K562 (cell line): ENCODE results near the gene STUM. TPM values are rescaled to one million over a fixed set of nuclear protein-coding genes. Genes with fewer than 3 reads are reported as not detected.

Source experiments
- AFF1 ChIP-seq, 2 experiments: fragments of 450-650 bp; IDR thresholded peaks; 2 replicates each; pipeline ENCODE4 v1.6.1; 2018; ENCODE audit warnings: mild to moderate bottlenecking in 2 of 2, low read depth in 1 of 2; ENCODE audit not compliant: partially characterized antibody in 2 of 2
- EZH2 ChIP-seq: IDR thresholded peaks from 2 replicates; pipeline ENCODE4 v1.6.1; 2012; ENCODE audit warnings: low read depth, mild to moderate bottlenecking, inconsistent platforms, low read length, borderline replicate concordance
- GABPB1 ChIP-seq: sonication (generic); formaldehyde crosslinking; IDR thresholded peaks from 2 replicates; pipeline ENCODE4 v1.8.0; 2022; ENCODE audit warnings: mild to moderate bottlenecking, missing genetic modification reagents
- JUNB ChIP-seq: fragments of 450-650 bp; formaldehyde crosslinking; conservative IDR thresholded peaks from 2 replicates; pipeline ENCODE4 v1.4.0; 2020; ENCODE audit warnings: mild to moderate bottlenecking
- SMC3 ChIP-seq: conservative IDR thresholded peaks from 2 replicates; pipeline ENCODE4 v1.6.1; 2011; ENCODE audit warnings: low read depth, low read length, improper control_type of control experiment; ENCODE audit not compliant: insufficient read depth
- SRSF9 ChIP-seq: fragments of 200-400 bp; formaldehyde crosslinking; IDR thresholded peaks from 2 replicates; pipeline ENCODE4 v1.6.1; 2017; ENCODE audit warnings: low read depth, low read length, borderline replicate concordance
- STAG1 ChIP-seq: sonication (generic); formaldehyde crosslinking; IDR thresholded peaks from 2 replicates; pipeline ENCODE4 v1.5.0; 2020; ENCODE audit warnings: missing genetic modification reagents, borderline replicate concordance
- TAF9B ChIP-seq: fragments of 450-650 bp; IDR thresholded peaks from 2 replicates; pipeline ENCODE4 v1.6.1; 2018; ENCODE audit warnings: mild to moderate bottlenecking; ENCODE audit not compliant: partially characterized antibody
- ZNF197 ChIP-seq: fragments of 200-800 bp; sonication (Bioruptor generic); IDR thresholded peaks from 2 replicates; pipeline ENCODE4 v1.6.1; 2016; ENCODE audit warnings: low read depth, missing genetic modification characterization, missing compliant biosample characterization
- ZNF232 ChIP-seq: sonication (generic); formaldehyde crosslinking; IDR thresholded peaks from 2 replicates; pipeline ENCODE4 v1.8.0; 2022; ENCODE audit warnings: mild to moderate bottlenecking, missing genetic modification reagents
- ZNF3 ChIP-seq: fragments of 250-450 bp; sonication (Bioruptor Pico); IDR thresholded peaks from 2 replicates; pipeline ENCODE4 v1.5.0; 2021; ENCODE audit warnings: mild to moderate bottlenecking, moderate library complexity
- ZNF408 ChIP-seq: fragments of 250-450 bp; sonication (Bioruptor Pico); IDR thresholded peaks from 2 replicates; pipeline ENCODE4 v1.4.0; 2020; ENCODE audit warnings: low read depth, mild to moderate bottlenecking, moderate library complexity
- polyA plus RNA-seq, 8 experiments: library from polyadenylated mRNA; depleted of rRNA in 4 of 8; stranded (reverse) in 5 of 8; unstranded in 3 of 8; fragments of >200 nt; fragmentation: Nextera tagmentation in 2 of 8; fragmentation: Illumina TruSeq in 1 of 8; extraction: Ambion mirVana in 2 of 8; extraction: Trizol in 1 of 8; gene quantifications; 2 replicates each; pipeline versions ENCODE4 v1.2.1 to v1.2.3, GENCODE V29; 2011 to 2014; ENCODE audit warnings: inconsistent platforms in 1 of 8, missing spikeins in 1 of 8
- total RNA-seq, 7 experiments: library from RNA; depleted of rRNA in 6 of 7; stranded (reverse); fragments of >200 nt in 6 of 7; fragmentation: Illumina TruSeq in 2 of 7; extraction: Trizol in 2 of 7; gene quantifications; 2 replicates each; pipeline versions ENCODE4 v1.2.1 to v1.2.3, GENCODE V29; 2011 to 2021; ENCODE audit warnings: low replicate concordance in 1 of 7
- TF ChIP-seq, protein P1 (sequence below): fragments of 450-650 bp; formaldehyde crosslinking; IDR thresholded peaks from 2 replicates; pipeline ENCODE4 v1.4.0; 2020; ENCODE audit warnings: mild to moderate bottlenecking, moderate library complexity
- TF ChIP-seq, protein P2 (sequence below): fragments of 250-450 bp; sonication (Bioruptor Pico); IDR thresholded peaks from 2 replicates; pipeline ENCODE4 v1.5.1; 2021; ENCODE audit warnings: mild to moderate bottlenecking
- TF ChIP-seq, protein P3 (sequence below): fragments of 250-450 bp; sonication (Bioruptor Pico); IDR thresholded peaks from 2 replicates; pipeline ENCODE4 v1.8.0; 2022; ENCODE audit warnings: moderate library complexity, mild to moderate bottlenecking, inconsistent platforms
- TF ChIP-seq, protein P4 (sequence below): sonication (generic); IDR thresholded peaks from 2 replicates; pipeline ENCODE4 v1.6.1; 2016
- TF ChIP-seq, protein P5 (sequence below): fragments of 250-450 bp; sonication (Bioruptor Pico); IDR thresholded peaks from 2 replicates; pipeline ENCODE4 v1.4.0; 2020

Gene STUM
- total and polyA plus RNA-seq, 9 of the 15 experiments (the other 6 are each of a cell fraction or from before 2014, with no cell fraction given): not detected

DNA sequence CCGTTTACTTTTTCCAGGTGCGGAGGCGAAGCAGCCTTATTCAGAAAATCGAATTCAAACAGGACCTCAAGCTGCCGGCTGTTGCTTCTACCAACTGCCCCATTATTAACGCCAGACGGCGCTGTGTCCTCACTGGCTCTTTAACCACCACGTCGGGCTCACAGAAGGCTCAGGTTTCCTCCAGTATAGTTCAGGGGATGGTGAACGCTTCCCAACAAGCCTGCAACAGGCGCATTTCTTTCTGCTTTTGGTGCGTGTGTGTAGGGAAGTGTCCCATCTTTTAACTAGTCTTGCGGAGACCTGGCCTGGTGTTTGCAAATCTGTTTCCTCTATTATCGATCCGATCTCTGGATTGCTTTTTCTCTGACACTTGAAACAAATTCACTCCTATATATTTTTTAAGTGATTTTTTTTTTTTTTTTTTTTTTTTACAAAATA is 791 bp upstream of the STUM start (continued):
- TF ChIP-seq ZNF408 (no peak), ZNF3 (CRISPR knock-in tag) (no peak), SMC3 (peak; percentile 87), ZNF232 (CRISPR knock-in tag) (no peak), STAG1 (CRISPR knock-in tag) (peak; percentile 78; the same call in 1 of the 2 replicates), EZH2 (no peak), TAF9B (no peak), AFF1 (IDR thresholded peaks at IDR 0.05; ENCODE audit: low read depth in 1 of 2, partially characterized antibody in 2 of 2) (no peak), ZNF197 (CRISPR knock-in tag) (no peak), GABPB1 (CRISPR knock-in tag) (no peak), JUNB (no peak), SRSF9 (no peak)
- TF ChIP-seq, protein P1, sequence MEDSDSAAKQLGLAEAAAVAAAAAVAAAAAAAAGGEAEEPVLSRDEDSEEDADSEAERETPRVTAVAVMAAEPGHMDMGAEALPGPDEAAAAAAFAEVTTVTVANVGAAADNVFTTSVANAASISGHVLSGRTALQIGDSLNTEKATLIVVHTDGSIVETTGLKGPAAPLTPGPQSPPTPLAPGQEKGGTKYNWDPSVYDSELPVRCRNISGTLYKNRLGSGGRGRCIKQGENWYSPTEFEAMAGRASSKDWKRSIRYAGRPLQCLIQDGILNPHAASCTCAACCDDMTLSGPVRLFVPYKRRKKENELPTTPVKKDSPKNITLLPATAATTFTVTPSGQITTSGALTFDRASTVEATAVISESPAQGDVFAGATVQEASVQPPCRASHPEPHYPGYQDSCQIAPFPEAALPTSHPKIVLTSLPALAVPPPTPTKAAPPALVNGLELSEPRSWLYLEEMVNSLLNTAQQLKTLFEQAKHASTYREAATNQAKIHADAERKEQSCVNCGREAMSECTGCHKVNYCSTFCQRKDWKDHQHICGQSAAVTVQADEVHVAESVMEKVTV (CRISPR knock-in tag): peak; percentile 75
- TF ChIP-seq, protein P2, sequence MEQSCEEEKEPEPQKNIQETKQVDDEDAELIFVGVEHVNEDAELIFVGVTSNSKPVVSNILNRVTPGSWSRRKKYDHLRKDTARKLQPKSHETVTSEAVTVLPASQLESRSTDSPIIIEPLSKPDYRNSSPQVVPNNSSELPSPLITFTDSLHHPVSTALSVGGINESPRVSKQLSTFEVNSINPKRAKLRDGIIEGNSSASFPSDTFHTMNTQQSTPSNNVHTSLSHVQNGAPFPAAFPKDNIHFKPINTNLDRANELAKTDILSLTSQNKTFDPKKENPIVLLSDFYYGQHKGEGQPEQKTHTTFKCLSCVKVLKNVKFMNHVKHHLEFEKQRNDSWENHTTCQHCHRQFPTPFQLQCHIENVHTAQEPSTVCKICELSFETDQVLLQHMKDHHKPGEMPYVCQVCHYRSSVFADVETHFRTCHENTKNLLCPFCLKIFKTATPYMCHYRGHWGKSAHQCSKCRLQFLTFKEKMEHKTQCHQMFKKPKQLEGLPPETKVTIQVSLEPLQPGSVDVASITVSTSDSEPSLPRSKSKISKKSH (CRISPR knock-in tag): no peak
- TF ChIP-seq, protein P3, sequence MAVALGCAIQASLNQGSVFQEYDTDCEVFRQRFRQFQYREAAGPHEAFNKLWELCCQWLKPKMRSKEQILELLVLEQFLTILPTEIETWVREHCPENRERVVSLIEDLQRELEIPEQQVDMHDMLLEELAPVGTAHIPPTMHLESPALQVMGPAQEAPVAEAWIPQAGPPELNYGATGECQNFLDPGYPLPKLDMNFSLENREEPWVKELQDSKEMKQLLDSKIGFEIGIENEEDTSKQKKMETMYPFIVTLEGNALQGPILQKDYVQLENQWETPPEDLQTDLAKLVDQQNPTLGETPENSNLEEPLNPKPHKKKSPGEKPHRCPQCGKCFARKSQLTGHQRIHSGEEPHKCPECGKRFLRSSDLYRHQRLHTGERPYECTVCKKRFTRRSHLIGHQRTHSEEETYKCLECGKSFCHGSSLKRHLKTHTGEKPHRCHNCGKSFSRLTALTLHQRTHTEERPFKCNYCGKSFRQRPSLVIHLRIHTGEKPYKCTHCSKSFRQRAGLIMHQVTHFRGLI (CRISPR knock-in tag): no peak
- TF ChIP-seq, protein P4, sequence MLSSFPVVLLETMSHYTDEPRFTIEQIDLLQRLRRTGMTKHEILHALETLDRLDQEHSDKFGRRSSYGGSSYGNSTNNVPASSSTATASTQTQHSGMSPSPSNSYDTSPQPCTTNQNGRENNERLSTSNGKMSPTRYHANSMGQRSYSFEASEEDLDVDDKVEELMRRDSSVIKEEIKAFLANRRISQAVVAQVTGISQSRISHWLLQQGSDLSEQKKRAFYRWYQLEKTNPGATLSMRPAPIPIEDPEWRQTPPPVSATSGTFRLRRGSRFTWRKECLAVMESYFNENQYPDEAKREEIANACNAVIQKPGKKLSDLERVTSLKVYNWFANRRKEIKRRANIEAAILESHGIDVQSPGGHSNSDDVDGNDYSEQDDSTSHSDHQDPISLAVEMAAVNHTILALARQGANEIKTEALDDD: peak; percentile 48
- TF ChIP-seq, protein P5, sequence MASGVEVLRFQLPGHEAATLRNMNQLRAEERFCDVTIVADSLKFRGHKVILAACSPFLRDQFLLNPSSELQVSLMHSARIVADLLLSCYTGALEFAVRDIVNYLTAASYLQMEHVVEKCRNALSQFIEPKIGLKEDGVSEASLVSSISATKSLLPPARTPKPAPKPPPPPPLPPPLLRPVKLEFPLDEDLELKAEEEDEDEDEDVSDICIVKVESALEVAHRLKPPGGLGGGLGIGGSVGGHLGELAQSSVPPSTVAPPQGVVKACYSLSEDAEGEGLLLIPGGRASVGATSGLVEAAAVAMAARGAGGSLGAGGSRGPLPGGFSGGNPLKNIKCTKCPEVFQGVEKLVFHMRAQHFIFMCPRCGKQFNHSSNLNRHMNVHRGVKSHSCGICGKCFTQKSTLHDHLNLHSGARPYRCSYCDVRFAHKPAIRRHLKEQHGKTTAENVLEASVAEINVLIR (CRISPR knock-in tag): no peak
